HG03378 (cell line): ENCODE data around the gene AIP.
"Not testable (repeated sequence)": the region's sequence is repeated elsewhere in the genome, so short reads cannot be mapped to it uniquely, and the experiment has no call there.

Source experiments
- ATAC-seq: cut with Tn5 transposase; IDR thresholded peaks from one replicate; pipeline ENCODE4 v1.9.1; 2021; ENCODE audit warnings: mild to moderate bottlenecking, moderate library complexity; ENCODE audit not compliant: unreplicated experiment

AIP gene

GRCh38 chr11:67448220-67448609 lies 34.6 kb upstream of the AIP start:
- no peak for ATAC-seq

DNA sequence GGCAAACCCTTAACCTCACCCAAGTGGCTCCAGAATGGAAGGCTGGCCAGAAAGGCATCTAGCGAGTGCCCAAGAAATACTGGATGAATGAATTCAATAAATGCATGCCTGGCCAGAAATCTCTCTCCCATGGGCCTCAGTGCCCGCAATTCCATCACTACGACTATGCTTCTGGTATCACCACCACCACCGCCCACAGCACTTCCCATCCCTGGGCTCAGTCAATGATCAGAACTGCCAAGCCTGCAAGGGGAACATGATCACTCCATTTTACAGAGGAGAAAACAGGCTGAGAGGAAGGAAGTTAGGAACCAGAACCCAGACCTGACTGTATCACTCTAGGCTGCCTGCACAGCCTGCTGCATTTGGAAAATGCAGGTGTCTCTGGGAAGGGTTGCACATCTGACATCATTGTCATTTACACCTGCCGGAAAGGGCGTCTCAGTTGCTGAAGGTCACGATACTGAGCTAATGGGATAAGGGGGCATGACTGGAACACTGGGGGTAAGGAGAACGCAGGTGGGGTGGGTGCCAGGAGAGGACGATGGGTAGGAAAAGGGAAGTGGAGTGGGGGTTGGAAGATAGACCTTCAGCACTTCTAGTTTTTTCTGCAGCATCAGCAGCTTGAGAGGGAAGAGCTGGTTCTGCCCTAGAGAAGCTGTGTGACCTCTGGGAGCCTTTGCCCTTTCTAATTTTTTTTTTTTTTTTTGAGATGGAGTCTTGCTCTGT lies 33.5 kb upstream of the AIP start:
- ATAC-seq, result no peak

DNA sequence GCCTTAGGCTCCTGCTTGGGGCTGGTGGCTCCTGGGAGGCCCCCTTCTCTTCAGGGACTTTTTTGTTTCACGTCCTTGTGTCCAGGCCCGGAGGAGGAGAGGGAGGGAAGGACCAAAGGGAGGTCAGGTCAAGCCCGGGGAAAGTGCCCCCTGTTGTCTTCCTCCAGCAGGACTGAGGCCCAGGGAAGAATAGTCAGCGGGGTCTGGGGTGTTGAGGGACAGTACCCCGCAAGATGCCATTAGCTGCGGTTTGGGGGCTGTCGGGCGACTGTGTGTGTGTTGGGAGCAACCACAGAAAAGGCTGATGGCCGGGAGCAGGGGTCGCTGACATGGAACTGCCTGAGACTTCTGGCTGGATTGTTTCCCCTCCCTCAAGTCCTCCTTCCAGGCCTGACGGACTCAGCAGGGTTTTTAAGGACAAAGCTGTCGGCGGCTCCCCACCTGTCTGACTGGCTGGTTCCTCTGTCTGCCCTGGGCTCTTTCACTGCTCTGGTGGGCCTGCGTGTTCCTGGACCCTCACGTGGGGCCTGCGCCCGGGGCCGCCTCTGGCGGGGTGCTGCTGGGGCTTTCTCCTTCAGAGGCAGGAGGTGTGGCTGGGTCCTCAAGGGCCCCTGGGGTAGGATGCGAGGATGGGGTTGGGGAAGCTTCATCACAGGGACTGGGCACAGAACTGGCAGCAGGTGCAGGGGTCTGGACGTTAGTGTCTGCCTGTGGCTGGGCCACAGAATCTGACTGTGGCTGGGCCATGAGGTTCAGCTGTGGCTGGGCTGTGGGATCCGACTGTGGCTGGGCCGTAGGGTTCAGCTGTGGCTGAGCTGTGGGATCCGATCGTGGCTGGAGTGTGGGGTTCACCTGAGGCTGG lies 31.8 kb upstream of the AIP start:
- ATAC-seq, result no peak

DNA sequence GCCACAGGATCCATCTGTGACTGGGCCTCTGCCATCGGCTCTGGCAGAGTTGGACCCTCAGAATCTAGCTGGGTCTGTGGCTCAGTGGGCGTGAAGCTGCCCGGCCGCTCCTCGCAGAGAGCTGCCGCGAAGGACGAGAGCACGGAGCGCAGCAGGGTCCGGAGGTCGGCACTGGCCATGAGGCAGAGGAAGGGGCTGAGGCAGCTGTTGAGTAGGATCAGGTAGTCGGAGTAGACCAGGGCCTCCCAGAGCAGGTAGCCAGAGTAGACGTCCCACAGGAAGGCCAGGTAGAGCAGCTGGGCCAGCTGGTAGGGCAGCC lies 31.2 kb upstream of the AIP start:
- ATAC-seq, result no peak

DNA sequence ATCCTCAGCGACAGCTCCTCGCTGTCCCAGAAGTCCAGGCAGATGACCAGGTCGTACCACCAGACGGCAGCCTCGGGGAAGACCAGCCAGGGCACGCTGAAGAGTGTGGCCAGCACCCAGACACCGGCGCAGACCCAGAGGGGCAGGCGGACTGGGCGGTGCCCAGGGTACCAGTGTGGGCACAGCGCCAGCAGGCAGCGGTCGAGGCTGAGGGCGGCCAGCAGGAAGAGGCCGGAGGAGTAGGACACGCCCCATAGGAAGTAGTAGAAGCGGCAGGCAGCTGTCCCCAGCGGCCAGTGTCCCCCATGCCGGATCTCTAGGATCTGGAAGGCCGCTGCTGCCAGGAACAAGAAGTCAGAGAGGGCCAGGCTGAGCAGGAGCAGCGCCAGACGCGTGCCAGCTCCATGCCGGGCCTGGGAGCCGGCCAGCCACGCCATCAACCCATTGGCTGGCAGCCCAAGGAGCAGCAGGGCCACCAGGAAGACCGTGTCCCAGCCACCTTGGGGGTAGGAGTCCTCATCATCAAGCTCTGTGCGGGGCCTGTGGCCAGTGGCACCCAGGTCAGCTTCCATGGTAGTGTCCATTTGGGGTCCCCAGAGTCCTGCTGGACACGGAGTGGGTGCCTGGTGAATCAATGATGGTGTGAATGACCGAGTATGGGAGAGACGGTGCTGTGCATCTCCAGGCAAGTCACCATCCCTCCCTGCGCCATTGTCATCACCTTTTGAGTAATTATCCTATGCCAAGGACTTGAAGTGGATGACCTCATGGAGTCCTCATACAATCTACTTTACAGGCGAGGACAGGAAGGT lies 30.5 kb upstream of the AIP start, which contains the start of gene GPR152:
GPR152 (minus strand) TSS at position 589 of the 812 bp plus-strand sequence; CDS start at position 584, 5 bp downstream.
- no peak for ATAC-seq

DNA sequence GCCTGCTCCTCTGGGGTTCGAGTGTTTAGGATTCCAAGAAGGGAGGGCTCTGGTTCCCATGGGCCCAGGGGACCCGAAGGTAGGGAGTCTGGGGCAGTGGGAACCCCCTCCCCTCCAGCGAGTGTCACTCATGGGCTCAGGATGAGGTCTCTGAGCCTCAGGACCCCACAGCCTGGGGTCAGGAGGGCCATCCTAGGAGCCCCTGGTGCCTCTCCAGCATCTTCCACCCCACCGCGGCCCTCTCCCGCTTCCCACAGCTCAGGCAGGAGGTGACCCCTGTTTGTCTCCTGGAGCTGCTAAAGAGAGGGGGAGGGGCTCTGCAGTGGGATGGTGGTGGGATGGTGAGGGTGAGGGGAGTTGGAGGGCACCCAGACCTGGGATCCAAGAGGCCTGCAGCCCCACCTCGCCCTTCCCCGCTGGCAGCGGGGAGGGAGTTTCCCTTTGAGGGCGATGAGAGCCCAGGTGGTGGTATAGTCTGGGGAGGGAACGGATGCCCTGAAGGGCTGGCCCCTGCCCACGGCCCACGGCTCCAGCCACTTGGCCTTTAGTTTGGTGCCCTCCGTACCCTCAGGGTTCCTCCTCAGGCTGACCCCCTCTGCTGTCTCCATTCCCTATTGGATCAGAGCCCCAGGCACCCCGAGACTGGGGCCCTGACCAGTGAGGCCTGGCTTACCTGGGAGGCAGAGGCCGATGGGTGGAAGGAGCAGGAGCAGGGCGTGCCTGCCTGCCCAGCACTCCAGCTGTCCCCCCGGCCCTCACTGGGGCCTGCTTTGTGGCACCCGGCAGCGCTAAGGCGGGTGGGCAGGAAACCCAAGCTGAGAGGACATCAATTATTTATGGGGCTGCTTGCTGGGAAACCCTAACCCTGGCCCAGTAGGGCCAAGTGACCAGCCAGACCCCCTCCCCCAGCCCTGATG lies 28.8 kb upstream of the AIP start:
- no peak for ATAC-seq

DNA sequence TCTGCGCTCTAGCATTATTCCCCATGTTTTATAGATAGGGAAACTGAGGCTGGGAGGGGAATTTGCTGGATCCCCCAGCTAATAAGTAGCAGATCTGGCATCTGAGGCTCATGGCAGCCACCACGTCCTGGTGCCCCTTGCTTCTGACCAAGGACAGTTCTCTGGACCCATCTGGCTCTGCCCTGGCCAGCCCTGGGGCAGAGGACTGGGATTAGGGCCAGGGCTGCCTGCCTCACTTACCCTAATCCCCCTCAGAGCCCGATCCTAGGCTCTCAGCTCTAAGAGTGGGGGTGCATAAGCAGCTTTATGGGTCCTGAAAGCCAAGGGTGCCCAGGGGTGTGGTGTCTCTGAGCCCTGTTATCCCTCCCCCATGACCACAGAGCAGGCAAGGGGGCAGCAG lies 27.8 kb upstream of the AIP start, which contains the start of gene CABP4:
CABP4 (plus strand) TSS at position 301 of the 400 bp plus-strand sequence; CDS start at position 371, 70 bp downstream.
- no peak for ATAC-seq

DNA sequence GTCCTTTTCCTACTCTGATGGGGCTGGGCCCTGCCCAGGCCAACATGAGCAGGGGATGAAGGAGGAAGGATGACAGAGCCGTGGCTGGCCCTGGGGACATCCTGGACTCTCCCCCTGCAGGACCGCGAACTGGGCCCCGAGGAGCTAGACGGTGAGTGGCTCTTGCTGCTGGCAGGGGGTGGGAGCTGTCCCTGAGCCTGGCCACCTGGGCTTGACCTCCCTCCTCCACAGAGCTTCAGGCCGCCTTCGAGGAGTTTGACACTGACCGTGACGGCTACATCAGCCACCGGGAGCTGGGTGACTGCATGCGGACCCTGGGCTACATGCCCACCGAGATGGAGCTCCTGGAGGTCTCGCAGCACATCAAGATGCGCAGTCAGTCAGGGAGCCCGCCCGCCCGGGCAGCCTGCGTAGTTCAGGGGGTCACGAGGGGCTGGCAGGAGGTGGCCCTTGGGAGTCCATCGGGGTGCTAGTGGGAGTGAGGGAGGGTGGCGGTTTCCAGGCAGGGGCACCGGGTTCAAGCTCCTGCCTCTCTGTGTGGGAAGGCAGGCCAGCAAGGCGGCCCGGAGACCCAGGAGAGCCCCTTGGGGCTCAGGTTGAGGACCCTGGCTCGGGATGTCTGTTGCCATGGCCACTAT lies 26.6 kb upstream of the AIP start:
- no peak for ATAC-seq

DNA sequence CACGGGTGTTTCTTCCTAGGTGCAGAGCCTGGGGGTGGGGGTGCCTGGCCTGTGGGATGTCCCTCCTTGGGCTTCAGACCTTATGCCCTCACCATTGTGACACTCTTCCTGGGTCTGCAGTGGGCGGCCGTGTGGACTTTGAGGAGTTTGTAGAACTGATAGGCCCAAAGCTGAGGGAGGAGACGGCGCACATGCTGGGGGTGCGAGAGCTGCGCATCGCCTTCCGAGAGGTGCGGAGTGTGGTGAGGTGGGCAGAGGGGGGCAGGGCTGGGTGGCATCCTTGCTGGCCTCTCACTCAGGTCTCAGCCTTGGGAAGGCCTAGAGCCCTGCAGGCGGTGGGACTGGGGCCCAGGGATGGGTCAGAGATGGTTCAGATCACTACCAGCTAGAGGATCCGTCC lies 25.4 kb upstream of the AIP start:
- ATAC-seq, result no peak

DNA sequence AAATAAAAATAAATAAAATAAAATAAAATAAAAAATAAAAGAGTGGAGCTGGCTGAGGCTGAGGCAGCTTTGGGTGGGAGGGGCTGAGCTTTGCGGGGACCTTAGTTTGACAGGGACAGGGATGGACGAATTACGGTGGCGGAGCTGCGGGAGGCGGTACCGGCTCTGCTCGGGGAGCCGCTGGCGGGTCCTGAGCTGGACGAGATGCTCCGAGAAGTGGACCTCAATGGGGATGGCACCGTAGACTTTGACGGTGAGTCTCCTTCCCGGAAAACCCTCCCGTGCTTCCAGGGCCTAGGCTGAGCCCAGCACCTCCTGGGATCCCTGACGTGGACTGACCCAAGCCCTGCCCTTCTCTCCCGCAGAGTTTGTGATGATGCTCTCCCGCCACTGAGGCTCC lies 24.6 kb upstream of the AIP start:
- no peak for ATAC-seq

GRCh38 chr11:67463186-67463585 lies 19.6 kb upstream of the AIP start:
- no peak for ATAC-seq

- ATAC-seq, result no peak
Measured at GRCh38 chr11:67463680-67464410, 19.0 kb upstream of the AIP start.

DNA sequence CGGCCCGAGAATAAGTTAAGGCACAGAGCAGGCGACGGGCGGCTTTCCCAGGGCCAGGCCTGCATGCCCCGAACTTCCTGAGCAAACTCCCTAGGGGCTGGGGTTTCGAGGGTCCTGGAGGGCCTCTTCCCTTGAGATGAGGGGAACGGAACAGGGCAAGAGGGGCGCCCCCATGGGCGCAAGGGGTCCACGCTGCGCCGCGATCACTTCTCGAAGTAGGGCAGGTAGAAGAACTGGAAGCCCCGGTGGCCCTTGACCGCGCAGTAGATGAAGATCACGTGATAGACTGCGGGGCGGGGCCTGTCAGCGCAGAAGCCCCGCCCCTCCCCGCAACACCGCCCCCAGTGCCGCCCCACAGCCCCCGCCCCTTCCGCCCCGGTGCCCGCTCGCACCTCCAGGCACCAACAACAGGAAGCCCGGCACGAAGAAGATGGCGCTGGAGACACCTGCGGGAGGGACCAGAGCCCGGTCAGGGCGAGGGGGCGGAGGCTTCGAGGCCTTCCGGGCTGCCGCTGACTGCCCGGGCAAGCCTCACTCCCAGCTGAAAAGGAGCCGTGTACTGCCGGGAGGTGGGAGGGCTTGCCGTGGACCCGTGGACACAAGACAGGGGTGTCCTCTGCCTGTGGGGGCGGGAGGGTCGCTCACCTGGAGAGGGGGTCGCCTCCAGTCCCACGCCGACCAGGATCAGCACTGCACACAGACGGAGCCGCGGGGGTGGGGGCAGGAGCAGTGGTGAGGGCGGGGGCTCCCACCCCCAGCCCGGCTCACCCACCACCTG lies 18.2 kb upstream of the AIP start:
- ATAC-seq, result no peak

GRCh38 chr11:67465189-67465510 lies 17.7 kb upstream of the AIP start:
- no peak for ATAC-seq

DNA sequence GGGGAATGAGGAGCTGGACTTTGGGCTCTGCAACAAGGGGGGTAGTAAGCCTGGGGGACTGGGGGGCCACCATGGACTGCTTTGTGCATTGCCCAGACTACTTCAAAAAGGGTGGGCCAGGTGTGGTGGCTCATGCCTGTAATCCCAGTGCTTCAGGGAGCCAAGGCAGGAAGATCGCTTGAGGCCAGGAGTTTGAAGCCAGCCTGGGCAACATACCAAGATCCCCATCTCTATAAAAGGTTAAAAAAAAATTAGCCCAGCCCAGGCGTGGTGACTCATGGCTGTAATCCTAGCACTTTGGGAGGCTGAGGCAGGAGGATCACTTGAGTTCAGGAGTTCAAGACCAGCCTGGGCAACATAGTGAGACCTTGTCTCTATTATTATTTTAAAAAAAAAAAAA lies 17.3 kb upstream of the AIP start:
- ATAC-seq, result not testable (repeated sequence)

- ATAC-seq, result no peak
Measured at GRCh38 chr11:67466367-67466766, 16.5 kb upstream of the AIP start.

DNA sequence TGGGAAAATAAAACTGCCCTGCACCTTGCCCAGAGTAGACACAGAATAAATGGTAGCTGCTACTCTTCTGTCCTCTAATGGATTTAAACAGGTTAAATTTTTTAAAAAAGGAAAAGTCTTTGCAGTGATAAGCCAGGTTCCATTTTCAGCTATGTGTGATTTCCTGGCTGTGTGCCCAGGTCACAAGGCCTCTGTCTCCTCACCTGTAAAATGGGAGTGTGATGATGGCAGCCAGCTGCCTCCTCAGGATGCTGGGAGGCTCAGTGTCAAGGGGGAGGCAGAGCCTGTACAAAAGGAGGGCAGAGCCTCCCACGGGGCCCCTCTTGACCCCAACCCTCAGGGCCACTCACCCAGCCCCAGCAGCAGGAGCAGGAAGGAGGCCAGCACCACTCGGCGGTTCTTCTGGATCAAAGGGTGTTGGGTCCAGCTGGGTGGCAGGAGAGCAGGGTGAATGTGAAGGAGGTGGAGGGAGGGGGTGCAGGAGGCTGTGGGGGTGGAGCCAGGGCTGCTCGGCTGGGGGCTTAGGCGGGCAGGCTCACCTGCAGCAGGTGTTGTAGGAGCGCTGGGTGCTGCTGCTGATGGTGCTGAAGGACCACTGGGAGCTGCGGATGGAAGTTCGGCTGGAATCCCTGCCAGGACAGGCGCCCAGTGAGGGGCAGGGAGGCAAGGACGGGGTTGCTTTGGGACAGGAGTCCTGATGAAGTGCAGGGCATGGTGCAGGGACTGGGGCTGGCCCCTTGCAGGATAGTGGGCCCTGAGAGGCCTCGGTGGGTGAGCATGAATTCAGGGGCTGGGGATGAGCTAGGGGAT lies 15.7 kb upstream of the AIP start:
- no peak for ATAC-seq

GRCh38 chr11:67468056-67468455 lies 14.8 kb upstream of the AIP start:
- ATAC-seq, result no peak
